B cell (primary cell): Measurements from ENCODE around the gene GBX1. TPM values are rescaled to one million over a fixed set of nuclear protein-coding genes. Genes with fewer than 3 reads are reported as not detected.

ENCODE experiments used
- ATAC-seq: fragments of 200-7000 bp; cut with Tn5 transposase; one replicate; pipeline ENCODE4 v1.10.0; 2021; ENCODE audit warnings: low read depth, mild to moderate bottlenecking, moderate number of reproducible peaks, moderate library complexity
- CTCF ChIA-PET: fragments of 350-600 bp; sonication (Branson Sonifier 250); formaldehyde crosslinking; loops from one replicate; lab custom pipeline; 2021; ENCODE audit warnings: antibody characterized with exemption, inconsistent platforms; lab: Charles Lee
- POLR2A ChIA-PET: fragments of 350-600 bp; sonication (Branson Sonifier 250); formaldehyde crosslinking; loops from one replicate; lab custom pipeline; 2021; ENCODE audit warnings: antibody characterized with exemption; lab: Charles Lee
- DNase-seq: peaks from one replicate; pipeline ENCODE4 v3.0.0; 2013
- H2AFZ ChIP-seq: 2 replicates; pipeline ENCODE4 v1.6.1; 2012; ENCODE audit warnings: mild to moderate bottlenecking, low read depth, low read length; ENCODE audit not compliant: insufficient read depth, poor library complexity, severe bottlenecking
- H3K27ac ChIP-seq, 2 donors: 1 replicate in 1 of 2; 2 replicates in 1 of 2; pipeline ENCODE4 v1.5.1; 2012 to 2013; ENCODE audit warnings: low read length in 2 of 2, mild to moderate bottlenecking in 2 of 2, moderate library complexity in 1 of 2
- H3K27me3 ChIP-seq, 4 experiments: fragments of 200-600 bp in 1 of 4; sonication (generic) in 1 of 4; replicated peaks in 1 of 4; 1 replicate in 2 of 4; 2 replicates in 2 of 4; pipeline versions ENCODE4 v1.6.1 to v1.7.0; 2013 to 2016; ENCODE audit warnings: low read length in 3 of 4, mild to moderate bottlenecking in 2 of 4, mixed read lengths in 1 of 4, moderate library complexity in 1 of 4; ENCODE audit not compliant: insufficient read depth in 4 of 4, control insufficient read depth in 3 of 4; ENCODE audit errors: control extremely low read depth in 1 of 4
- H3K36me3 ChIP-seq, 2 experiments: replicated peaks in 1 of 2; 1 replicate in 1 of 2; 2 replicates in 1 of 2; pipeline versions ENCODE4 v1.6.1 to v1.7.1; 2013; ENCODE audit warnings: low read length in 1 of 2; ENCODE audit not compliant: insufficient read depth in 2 of 2, control insufficient read depth in 1 of 2; ENCODE audit errors: control extremely low read depth in 1 of 2, extremely low read depth in 1 of 2
- H3K4me1 ChIP-seq, 2 donors: fragments of 200-600 bp in 1 of 2; sonication (generic) in 1 of 2; 1 replicate in 1 of 2; 2 replicates in 1 of 2; pipeline versions ENCODE4 v1.5.1 to v1.6.1; 2013 to 2017; ENCODE audit warnings: low read length in 2 of 2; ENCODE audit not compliant: control insufficient read depth in 2 of 2, insufficient read depth in 2 of 2
- H3K4me2 ChIP-seq: replicated peaks from 2 replicates; pipeline ENCODE3; 2012; ENCODE audit warnings: mild to moderate bottlenecking, low read depth, low read length; ENCODE audit not compliant: poor library complexity, severe bottlenecking
- H3K4me3 ChIP-seq, 5 experiments: fragments of 200-600 bp in 1 of 5; sonication (generic) in 1 of 5; 1 replicate in 3 of 5; 2 replicates in 2 of 5; pipeline versions ENCODE4 v1.5.1 to v1.7.0; 2011 to 2016; ENCODE audit warnings: low read length in 4 of 5, mild to moderate bottlenecking in 4 of 5, low read depth in 2 of 5, control low read depth in 1 of 5, moderate library complexity in 1 of 5; ENCODE audit not compliant: insufficient read depth in 1 of 5; ENCODE audit errors: control extremely low read depth in 1 of 5, extremely low read depth in 1 of 5
- H3K79me2 ChIP-seq: fragments of 200-600 bp; sonication (generic); one replicate; pipeline ENCODE4 v1.6.0; 2016; ENCODE audit warnings: low read length; ENCODE audit not compliant: control insufficient read depth, insufficient read depth
- H3K9ac ChIP-seq: fragments of 200-600 bp; sonication (generic); 2 replicates; pipeline ENCODE4 v1.6.1; 2017; ENCODE audit warnings: mild to moderate bottlenecking, low read length, moderate library complexity
- H3K9me3 ChIP-seq, 3 donors: one replicate each; pipeline versions ENCODE4 v1.6.1 to v1.7.1; 2013; ENCODE audit warnings: low read length in 2 of 3; ENCODE audit not compliant: control insufficient read depth in 2 of 3, insufficient read depth in 1 of 3; ENCODE audit errors: control extremely low read depth in 1 of 3
- H4K20me1 ChIP-seq: 2 replicates; pipeline ENCODE4 v1.6.0; 2012; ENCODE audit warnings: mild to moderate bottlenecking, low read length; ENCODE audit not compliant: insufficient read depth, control insufficient read depth, poor library complexity, severe bottlenecking
- H3K27ac Mint-ChIP-seq: one replicate; pipeline ENCODE4 v1.8.0; 2021; ENCODE audit warnings: mixed read lengths
- H3K27me3 Mint-ChIP-seq: one replicate; pipeline ENCODE4 v1.8.0; 2021; ENCODE audit warnings: mixed read lengths
- H3K4me1 Mint-ChIP-seq: one replicate; pipeline ENCODE4 v1.8.0; 2021; ENCODE audit warnings: mixed read lengths
- H3K4me3 Mint-ChIP-seq: one replicate; pipeline ENCODE4 v1.8.0; 2021; ENCODE audit warnings: mixed read lengths
- H3K9me3 Mint-ChIP-seq: one replicate; pipeline ENCODE4 v1.8.0; 2022; ENCODE audit warnings: mixed read lengths; ENCODE audit not compliant: insufficient read depth
- CTCF ChIP-seq: fragments of 200-600 bp; IDR thresholded peaks from one replicate; pipeline ENCODE4 v1.8.0; 2022; ENCODE audit warnings: antibody characterized with exemption, mild to moderate bottlenecking
- EZH2 ChIP-seq: IDR thresholded peaks from 2 replicates; pipeline ENCODE4 v1.6.1; 2012; ENCODE audit warnings: borderline replicate concordance, low read depth, mild to moderate bottlenecking, moderate library complexity, low read length; ENCODE audit not compliant: insufficient read depth, poor library complexity, severe bottlenecking
- WGBS: methylation state at CpG from one replicate; pipeline ENCODE4 v1.1.5; 2013; ENCODE audit warnings: missing lambda C conversion rate; ENCODE audit not compliant: insufficient coverage; 5-methylcytosine and 5-hydroxymethylcytosine counted together
- intact Hi-C: fragments of 100-400 bp; cut with micrococcal nuclease; formaldehyde crosslinking; loops from one replicate; pipeline ENCODE4 v1.10.0; 2022
- polyA minus RNA-seq: library from RNA; depleted of rRNA, polyadenylated mRNA; stranded (reverse); fragments of >200 nt; gene quantifications from 2 replicates; pipeline ENCODE4 v1.2.3, GENCODE V29; 2012
- polyA plus RNA-seq: library from polyadenylated mRNA; depleted of rRNA; stranded (reverse); fragments of >200 nt; gene quantifications from 2 replicates; pipeline ENCODE4 v1.2.3, GENCODE V29; 2012
- total RNA-seq, 2 donors: library from RNA; stranded (reverse); fragments of 120-200 nt in 1 of 2; gene quantifications; 1 replicate in 1 of 2; 2 replicates in 1 of 2; pipeline versions ENCODE4 v1.2.3 to v1.2.4, GENCODE V29; 2013 to 2022

The GBX1 gene
- total RNA-seq (not detected in 2 replicates), polyA plus RNA-seq (not detected in 2 replicates), polyA minus RNA-seq (not detected in 2 replicates)
- not detected for total RNA-seq (2013)

- peaks cover 0 to 8% (median 0%) of the 10 kb centered on the region in 3 donors for H3K9me3 ChIP-seq
- DNase-seq (peak; percentile 55), ATAC-seq (peak; percentile 50)
- H4K20me1 ChIP-seq = no peaks in the 10 kb centered on the region
- no peaks in the 10 kb centered on the region for H3K36me3 ChIP-seq
- peaks cover 10 to 28% of the 10 kb centered on the region in 2 donors for H3K4me1 ChIP-seq
- TF ChIP-seq CTCF (no peak), EZH2 (peak; percentile 94)
- peak within 1 kb of the TSS; percentile 60 for H3K9ac ChIP-seq
- H3K27ac ChIP-seq = no peak within 1 kb of the TSS
- Mint-ChIP-seq H3K4me1 (peaks cover 15% of the 10 kb centered on the region), H3K27ac (no peak within 1 kb of the TSS), H3K4me3 (peak within 1 kb of the TSS; percentile 89), H3K27me3 (peaks cover 35% of the 10 kb centered on the region), H3K9me3 (no peaks in the 10 kb centered on the region)
- POLR2A ChIA-PET = no interaction called here
- H3K79me2 ChIP-seq = no peaks in the 10 kb centered on the region
- peak within 1 kb of the TSS in 4 of 5 experiments; percentile 19 to 57 (median 51) for H3K4me3 ChIP-seq
- CTCF ChIA-PET = interaction anchor here (0.7 to 1.0 kb wide), 3 partner anchors 7 to 26 kb away, joined by 3 to 4 read pairs (median 3); no protein-coding TSS in a partner anchor
- WGBS = 2% methylated on average over 81 of the region's 101 CpGs
- H3K4me2 ChIP-seq = peak within 1 kb of the TSS; percentile 96
- intact Hi-C loops = no loop called here
- H2AFZ ChIP-seq = peak within 1 kb of the TSS; percentile 76
- H3K27me3 ChIP-seq = peaks cover 2 to 61% (median 51%) of the 10 kb centered on the region in 4 experiments
Measured at GRCh38 chr7:151167197-151167961, at the start of gene GBX1. GBX1 (minus strand) TSS chr7:151167694; CDS start chr7:151167548, 146 bp downstream.

GRCh38 chr7:151215396-151215795 is 47.9 kb upstream of the GBX1 start:
- intact Hi-C loops = no loop called here
- Histone ChIP-seq H3K79me2 (no peaks in the 10 kb centered on the region), H3K27ac (no peak overlapping the region), H3K36me3 (peaks cover 0 to 64% of the 10 kb centered on the region in 2 experiments), H3K27me3 (no peaks in the 10 kb centered on the region), H4K20me1 (no peaks in the 10 kb centered on the region), H3K4me1 (no peaks in the 10 kb centered on the region), H3K4me3 (no peak overlapping the region), H3K9me3 (no peaks in the 10 kb centered on the region), H3K4me2 (no peak overlapping the region), H3K9ac (no peak overlapping the region), H2AFZ (no peak overlapping the region)
- Mint-ChIP-seq H3K9me3 (no peaks in the 10 kb centered on the region), H3K4me1 (no peaks in the 10 kb centered on the region), H3K27me3 (no peaks in the 10 kb centered on the region), H3K4me3 (no peak overlapping the region), H3K27ac (no peak overlapping the region)
- no peak for DNase-seq
- WGBS = 100% methylated on average over 4 of the region's 5 CpGs
- TF ChIP-seq CTCF (no peak), EZH2 (no peak)
- ChIA-PET CTCF (no interaction called here), POLR2A (no interaction called here)
- no peak for ATAC-seq
